Endodermal cell (in vitro differentiated cells): ENCODE data around the gene CFAP77. TPM values are rescaled to one million over a fixed set of nuclear protein-coding genes. Genes with fewer than 3 reads are reported as not detected.

Experiments used
- DNase-seq: peaks from one replicate; pipeline ENCODE4 v3.0.0-alpha.2; 2017
- H3K27ac ChIP-seq: 2 replicates; pipeline ENCODE4 v1.5.1; 2013; ENCODE audit warnings: mild to moderate bottlenecking, low read depth, low read length, moderate library complexity
- H3K27me3 ChIP-seq: 2 replicates; pipeline ENCODE4 v1.6.1; 2013; ENCODE audit warnings: mild to moderate bottlenecking, low read length, moderate library complexity; ENCODE audit not compliant: insufficient read depth, control insufficient read depth, poor library complexity, severe bottlenecking
- H3K36me3 ChIP-seq: 2 replicates; pipeline ENCODE4 v1.7.0; 2013; ENCODE audit warnings: mild to moderate bottlenecking, low read length, moderate library complexity; ENCODE audit not compliant: control insufficient read depth, insufficient read depth
- H3K4me1 ChIP-seq: one replicate; pipeline ENCODE4 v1.7.0; 2013; ENCODE audit warnings: low read length; ENCODE audit not compliant: control insufficient read depth, insufficient read depth
- H3K4me3 ChIP-seq: 2 replicates; pipeline ENCODE4 v1.5.1; 2013; ENCODE audit warnings: mild to moderate bottlenecking, low read length, moderate library complexity
- H3K9ac ChIP-seq: 2 replicates; pipeline ENCODE4 v1.6.1; 2013; ENCODE audit warnings: mild to moderate bottlenecking, low read length, moderate library complexity; ENCODE audit not compliant: poor library complexity, severe bottlenecking; ENCODE audit errors: extremely low read depth
- H3K9me3 ChIP-seq: 2 replicates; pipeline ENCODE4 v1.6.1; 2013; ENCODE audit warnings: mild to moderate bottlenecking, low read length, moderate library complexity; ENCODE audit not compliant: control insufficient read depth
- H3K27ac Mint-ChIP-seq: 2 replicates; pipeline ENCODE4 v1.8.0; 2020; ENCODE audit warnings: mixed read lengths
- H3K27me3 Mint-ChIP-seq: 2 replicates; pipeline ENCODE4 v1.8.0; 2021; ENCODE audit warnings: mild to moderate bottlenecking, mixed read lengths; ENCODE audit not compliant: insufficient read depth
- H3K36me3 Mint-ChIP-seq: 2 replicates; pipeline ENCODE4 v1.8.0; 2020; ENCODE audit warnings: low read depth, mixed read lengths
- H3K4me1 Mint-ChIP-seq: 2 replicates; pipeline ENCODE4 v1.8.0; 2020; ENCODE audit warnings: mixed read lengths
- H3K4me3 Mint-ChIP-seq: 2 replicates; pipeline ENCODE4 v1.8.0; 2020; ENCODE audit warnings: mild to moderate bottlenecking, moderate library complexity, mixed read lengths
- H3K9me3 Mint-ChIP-seq: 2 replicates; pipeline ENCODE4 v1.8.0; 2020; ENCODE audit warnings: mild to moderate bottlenecking, mixed read lengths
- CTCF ChIP-seq: fragments of 200-600 bp; sonication (generic); conservative IDR thresholded peaks from 2 replicates; pipeline ENCODE4 v1.5.0; 2021; ENCODE audit warnings: antibody characterized with exemption, mild to moderate bottlenecking
- WGBS, 2 experiments: methylation state at CpG; one replicate each; pipeline versions ENCODE4 v1.1.5 to v1.1.7; 2013; ENCODE audit warnings: missing lambda C conversion rate in 2 of 2, mixed read lengths in 1 of 2; ENCODE audit not compliant: insufficient coverage in 1 of 2, insufficient read length in 1 of 2; 5-methylcytosine and 5-hydroxymethylcytosine counted together
- total RNA-seq, 2 donors: library from RNA; stranded (reverse); fragmentation: NEBNext Ultra II Directional in 1 of 2; extraction: Animal tissue kit (Norgen Biotek cat#: 25700) in 1 of 2; gene quantifications; 2 replicates in 1 of 2; 3 replicates in 1 of 2; pipeline ENCODE4 v1.2.1, GENCODE V29; 2021

CFAP77 gene
- total RNA-seq, 2 donors from 2014 or later, result 1.7 to 2.2 TPM

GRCh38 chr9:132571806-132572600, 162.0 kb downstream of the CFAP77 start:
- Mint-ChIP-seq H3K27me3 (peaks cover 28% of the 10 kb centered on the region), H3K4me1 (peaks cover 7% of the 10 kb centered on the region), H3K36me3 (no peaks in the 10 kb centered on the region), H3K4me3 (no peak overlapping the region), H3K9me3 (no peaks in the 10 kb centered on the region), H3K27ac (no peak overlapping the region)
- Histone ChIP-seq H3K27ac (no peak overlapping the region), H3K9me3 (no peaks in the 10 kb centered on the region), H3K9ac (no peak overlapping the region), H3K4me3 (no peak overlapping the region), H3K27me3 (peaks cover 20% of the 10 kb centered on the region), H3K36me3 (no peaks in the 10 kb centered on the region), H3K4me1 (no peaks in the 10 kb centered on the region)
- no peak for DNase-seq
- 93% methylated on average over 13 to 15 of the region's 15 CpGs for WGBS, 2 experiments
- TF ChIP-seq CTCF, result no peak

GRCh38 chr9:132572921-132573320, 162.9 kb downstream of the CFAP77 start:
- no peak overlapping the region for H3K27ac Mint-ChIP-seq
- Histone ChIP-seq H3K4me1 (no peaks in the 10 kb centered on the region), H3K4me3 (no peak overlapping the region), H3K27me3 (peaks cover 29% of the 10 kb centered on the region), H3K9ac (no peak overlapping the region), H3K27ac (no peak overlapping the region), H3K9me3 (no peaks in the 10 kb centered on the region), H3K36me3 (no peaks in the 10 kb centered on the region)
- DNase-seq, result no peak
- H3K27me3 Mint-ChIP-seq, result peaks cover 37% of the 10 kb centered on the region
- 51 to 59% methylated on average over 4 to 8 of the region's 8 CpGs for WGBS, 2 experiments
- H3K4me3 Mint-ChIP-seq, result no peak overlapping the region
- TF ChIP-seq CTCF, result no peak
- H3K4me1 Mint-ChIP-seq, result peaks cover 7% of the 10 kb centered on the region
- H3K36me3 Mint-ChIP-seq, result no peaks in the 10 kb centered on the region
- H3K9me3 Mint-ChIP-seq, result no peaks in the 10 kb centered on the region

DNA sequence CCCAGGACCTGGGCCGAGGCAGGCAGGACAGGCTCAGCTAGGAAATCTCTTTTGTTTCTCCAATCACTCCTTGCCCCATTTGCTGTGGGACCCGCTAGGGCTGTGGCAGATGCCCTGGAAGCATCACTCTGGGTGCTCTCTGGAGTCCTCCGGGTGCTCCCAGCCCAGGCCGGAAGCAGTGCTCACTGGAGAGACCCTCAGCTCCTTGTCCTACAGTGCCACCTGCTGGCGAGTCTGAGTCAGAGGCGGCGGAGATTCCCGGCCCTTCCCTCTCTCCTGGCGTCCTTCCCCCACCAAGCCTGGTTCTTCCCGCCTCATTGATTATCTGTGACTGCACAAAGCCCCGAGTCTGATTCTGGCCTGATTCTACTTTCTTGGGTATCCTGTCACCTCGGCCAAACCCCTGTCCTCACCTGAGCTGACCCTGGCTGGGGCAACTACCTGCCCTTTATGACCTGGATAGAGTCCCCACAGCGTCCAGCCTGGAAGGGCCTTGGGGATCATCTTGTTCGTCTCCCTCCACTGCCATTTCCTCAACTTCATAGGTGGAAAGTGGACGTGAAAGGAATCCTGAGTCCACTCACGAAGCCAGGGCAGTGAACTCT, 165.1 kb downstream of the CFAP77 start:
- no peaks in the 10 kb centered on the region for H3K36me3 ChIP-seq
- H3K36me3 Mint-ChIP-seq, result no peaks in the 10 kb centered on the region
- H3K9ac ChIP-seq, result no peak overlapping the region
- H3K27ac Mint-ChIP-seq, result no peak overlapping the region
- H3K4me1 Mint-ChIP-seq, result peaks cover 7% of the 10 kb centered on the region
- H3K27me3 Mint-ChIP-seq, result peaks cover 59% of the 10 kb centered on the region
- WGBS, 2 experiments, result 14 to 26% methylated on average over 8 to 16 of the region's 16 CpGs
- H3K9me3 Mint-ChIP-seq, result no peaks in the 10 kb centered on the region
- no peak overlapping the region for H3K4me3 ChIP-seq
- no peaks in the 10 kb centered on the region for H3K4me1 ChIP-seq
- TF ChIP-seq CTCF, result peak; percentile 95
- H3K27me3 ChIP-seq, result peaks cover 51% of the 10 kb centered on the region
- peak; percentile 95 for DNase-seq
- no peak overlapping the region for H3K27ac ChIP-seq
- H3K9me3 ChIP-seq, result no peaks in the 10 kb centered on the region
- no peak overlapping the region for H3K4me3 Mint-ChIP-seq
